Measurements from ENCODE around the gene SLC25A3. TPM values are rescaled to one million over a fixed set of nuclear protein-coding genes. Genes with fewer than 3 reads are reported as not detected.
A peak's percentile ranks its signal among the peaks of the same experiment; 100 is the strongest.

SLC25A3 gene
- total and polyA plus RNA-seq, 9 of the 15 experiments (the other 6 are each of a cell fraction or from before 2014, with no cell fraction given), result 264 to 766 (median 495) TPM

GRCh38 chr12:98593351-98594049 lies at the start of gene SLC25A3 (continued):
- TF ChIP-seq, protein P1, sequence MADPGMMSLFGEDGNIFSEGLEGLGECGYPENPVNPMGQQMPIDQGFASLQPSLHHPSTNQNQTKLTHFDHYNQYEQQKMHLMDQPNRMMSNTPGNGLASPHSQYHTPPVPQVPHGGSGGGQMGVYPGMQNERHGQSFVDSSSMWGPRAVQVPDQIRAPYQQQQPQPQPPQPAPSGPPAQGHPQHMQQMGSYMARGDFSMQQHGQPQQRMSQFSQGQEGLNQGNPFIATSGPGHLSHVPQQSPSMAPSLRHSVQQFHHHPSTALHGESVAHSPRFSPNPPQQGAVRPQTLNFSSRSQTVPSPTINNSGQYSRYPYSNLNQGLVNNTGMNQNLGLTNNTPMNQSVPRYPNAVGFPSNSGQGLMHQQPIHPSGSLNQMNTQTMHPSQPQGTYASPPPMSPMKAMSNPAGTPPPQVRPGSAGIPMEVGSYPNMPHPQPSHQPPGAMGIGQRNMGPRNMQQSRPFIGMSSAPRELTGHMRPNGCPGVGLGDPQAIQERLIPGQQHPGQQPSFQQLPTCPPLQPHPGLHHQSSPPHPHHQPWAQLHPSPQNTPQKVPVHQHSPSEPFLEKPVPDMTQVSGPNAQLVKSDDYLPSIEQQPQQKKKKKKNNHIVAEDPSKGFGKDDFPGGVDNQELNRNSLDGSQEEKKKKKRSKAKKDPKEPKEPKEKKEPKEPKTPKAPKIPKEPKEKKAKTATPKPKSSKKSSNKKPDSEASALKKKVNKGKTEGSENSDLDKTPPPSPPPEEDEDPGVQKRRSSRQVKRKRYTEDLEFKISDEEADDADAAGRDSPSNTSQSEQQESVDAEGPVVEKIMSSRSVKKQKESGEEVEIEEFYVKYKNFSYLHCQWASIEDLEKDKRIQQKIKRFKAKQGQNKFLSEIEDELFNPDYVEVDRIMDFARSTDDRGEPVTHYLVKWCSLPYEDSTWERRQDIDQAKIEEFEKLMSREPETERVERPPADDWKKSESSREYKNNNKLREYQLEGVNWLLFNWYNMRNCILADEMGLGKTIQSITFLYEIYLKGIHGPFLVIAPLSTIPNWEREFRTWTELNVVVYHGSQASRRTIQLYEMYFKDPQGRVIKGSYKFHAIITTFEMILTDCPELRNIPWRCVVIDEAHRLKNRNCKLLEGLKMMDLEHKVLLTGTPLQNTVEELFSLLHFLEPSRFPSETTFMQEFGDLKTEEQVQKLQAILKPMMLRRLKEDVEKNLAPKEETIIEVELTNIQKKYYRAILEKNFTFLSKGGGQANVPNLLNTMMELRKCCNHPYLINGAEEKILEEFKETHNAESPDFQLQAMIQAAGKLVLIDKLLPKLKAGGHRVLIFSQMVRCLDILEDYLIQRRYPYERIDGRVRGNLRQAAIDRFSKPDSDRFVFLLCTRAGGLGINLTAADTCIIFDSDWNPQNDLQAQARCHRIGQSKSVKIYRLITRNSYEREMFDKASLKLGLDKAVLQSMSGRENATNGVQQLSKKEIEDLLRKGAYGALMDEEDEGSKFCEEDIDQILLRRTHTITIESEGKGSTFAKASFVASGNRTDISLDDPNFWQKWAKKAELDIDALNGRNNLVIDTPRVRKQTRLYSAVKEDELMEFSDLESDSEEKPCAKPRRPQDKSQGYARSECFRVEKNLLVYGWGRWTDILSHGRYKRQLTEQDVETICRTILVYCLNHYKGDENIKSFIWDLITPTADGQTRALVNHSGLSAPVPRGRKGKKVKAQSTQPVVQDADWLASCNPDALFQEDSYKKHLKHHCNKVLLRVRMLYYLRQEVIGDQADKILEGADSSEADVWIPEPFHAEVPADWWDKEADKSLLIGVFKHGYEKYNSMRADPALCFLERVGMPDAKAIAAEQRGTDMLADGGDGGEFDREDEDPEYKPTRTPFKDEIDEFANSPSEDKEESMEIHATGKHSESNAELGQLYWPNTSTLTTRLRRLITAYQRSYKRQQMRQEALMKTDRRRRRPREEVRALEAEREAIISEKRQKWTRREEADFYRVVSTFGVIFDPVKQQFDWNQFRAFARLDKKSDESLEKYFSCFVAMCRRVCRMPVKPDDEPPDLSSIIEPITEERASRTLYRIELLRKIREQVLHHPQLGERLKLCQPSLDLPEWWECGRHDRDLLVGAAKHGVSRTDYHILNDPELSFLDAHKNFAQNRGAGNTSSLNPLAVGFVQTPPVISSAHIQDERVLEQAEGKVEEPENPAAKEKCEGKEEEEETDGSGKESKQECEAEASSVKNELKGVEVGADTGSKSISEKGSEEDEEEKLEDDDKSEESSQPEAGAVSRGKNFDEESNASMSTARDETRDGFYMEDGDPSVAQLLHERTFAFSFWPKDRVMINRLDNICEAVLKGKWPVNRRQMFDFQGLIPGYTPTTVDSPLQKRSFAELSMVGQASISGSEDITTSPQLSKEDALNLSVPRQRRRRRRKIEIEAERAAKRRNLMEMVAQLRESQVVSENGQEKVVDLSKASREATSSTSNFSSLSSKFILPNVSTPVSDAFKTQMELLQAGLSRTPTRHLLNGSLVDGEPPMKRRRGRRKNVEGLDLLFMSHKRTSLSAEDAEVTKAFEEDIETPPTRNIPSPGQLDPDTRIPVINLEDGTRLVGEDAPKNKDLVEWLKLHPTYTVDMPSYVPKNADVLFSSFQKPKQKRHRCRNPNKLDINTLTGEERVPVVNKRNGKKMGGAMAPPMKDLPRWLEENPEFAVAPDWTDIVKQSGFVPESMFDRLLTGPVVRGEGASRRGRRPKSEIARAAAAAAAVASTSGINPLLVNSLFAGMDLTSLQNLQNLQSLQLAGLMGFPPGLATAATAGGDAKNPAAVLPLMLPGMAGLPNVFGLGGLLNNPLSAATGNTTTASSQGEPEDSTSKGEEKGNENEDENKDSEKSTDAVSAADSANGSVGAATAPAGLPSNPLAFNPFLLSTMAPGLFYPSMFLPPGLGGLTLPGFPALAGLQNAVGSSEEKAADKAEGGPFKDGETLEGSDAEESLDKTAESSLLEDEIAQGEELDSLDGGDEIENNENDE (IDR thresholded peaks at IDR 0.05; ENCODE audit: low read depth, low read length), result no peak
- TF ChIP-seq DMBX1 (CRISPR knock-in tag; IDR thresholded peaks at IDR 0.05; ENCODE audit: borderline replicate concordance), result no peak
- no peak for TF ChIP-seq MEF2D (tag; conservative IDR thresholded peaks at IDR 0.05; ENCODE audit: low read depth)
- TF ChIP-seq ZNF780A (CRISPR knock-in tag; IDR thresholded peaks at IDR 0.05), result no peak
- TF ChIP-seq GABPB2 (CRISPR knock-in tag; conservative IDR thresholded peaks at IDR 0.05), result no peak
- TF ChIP-seq, protein P2, sequence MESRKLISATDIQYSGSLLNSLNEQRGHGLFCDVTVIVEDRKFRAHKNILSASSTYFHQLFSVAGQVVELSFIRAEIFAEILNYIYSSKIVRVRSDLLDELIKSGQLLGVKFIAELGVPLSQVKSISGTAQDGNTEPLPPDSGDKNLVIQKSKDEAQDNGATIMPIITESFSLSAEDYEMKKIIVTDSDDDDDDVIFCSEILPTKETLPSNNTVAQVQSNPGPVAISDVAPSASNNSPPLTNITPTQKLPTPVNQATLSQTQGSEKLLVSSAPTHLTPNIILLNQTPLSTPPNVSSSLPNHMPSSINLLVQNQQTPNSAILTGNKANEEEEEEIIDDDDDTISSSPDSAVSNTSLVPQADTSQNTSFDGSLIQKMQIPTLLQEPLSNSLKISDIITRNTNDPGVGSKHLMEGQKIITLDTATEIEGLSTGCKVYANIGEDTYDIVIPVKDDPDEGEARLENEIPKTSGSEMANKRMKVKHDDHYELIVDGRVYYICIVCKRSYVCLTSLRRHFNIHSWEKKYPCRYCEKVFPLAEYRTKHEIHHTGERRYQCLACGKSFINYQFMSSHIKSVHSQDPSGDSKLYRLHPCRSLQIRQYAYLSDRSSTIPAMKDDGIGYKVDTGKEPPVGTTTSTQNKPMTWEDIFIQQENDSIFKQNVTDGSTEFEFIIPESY (CRISPR knock-in tag; IDR thresholded peaks at IDR 0.05), result no peak
- TF ChIP-seq JUND (IDR thresholded peaks at IDR 0.05; ENCODE audit: borderline replicate concordance, low read depth, low read length), result peak; percentile 74
- peak; percentile 59; the same call in 1 of the 3 replicates for TF ChIP-seq JUND (tag; IDR thresholded peaks at IDR 0.05; ENCODE audit: borderline replicate concordance, low read depth, low read length)
- no peak for TF ChIP-seq ZNF764 (CRISPR knock-in tag; IDR thresholded peaks at IDR 0.05; ENCODE audit: low read depth)
- no peak; the same call in 1 of the 2 replicates for TF ChIP-seq FOXP1 (CRISPR knock-in tag; IDR thresholded peaks at IDR 0.05)
- no peak for TF ChIP-seq ZNF766 (CRISPR knock-in tag; conservative IDR thresholded peaks at IDR 0.05)
- no peak for TF ChIP-seq ZNF232 (CRISPR knock-in tag; IDR thresholded peaks at IDR 0.05)

All from K562 (cell line).